Neural progenitor cell (in vitro differentiated cells): ENCODE data around the gene COL8A2. TPM values are rescaled to one million over a fixed set of nuclear protein-coding genes. Genes with fewer than 3 reads are reported as not detected.
A peak's percentile ranks its signal among the peaks of the same experiment; 100 is the strongest.

Experiments
- DNase-seq: peaks from one replicate; pipeline ENCODE4 v3.0.0-alpha.2; 2016; ENCODE audit warnings: low spot score
- H2AFZ ChIP-seq: fragments of 200-600 bp; sonication (generic); replicated peaks from 2 replicates; pipeline ENCODE4 v1.6.1; 2016; ENCODE audit warnings: antibody characterized with exemption
- H3F3A ChIP-seq: fragments of 200-600 bp; sonication (generic); 2 replicates; pipeline ENCODE4 v1.6.1; 2016; ENCODE audit warnings: antibody characterized with exemption, low read depth
- H3K27ac ChIP-seq: fragments of 200-600 bp; sonication (generic); 2 replicates; pipeline ENCODE4 v1.5.1; 2016; ENCODE audit warnings: mild to moderate bottlenecking
- H3K27me3 ChIP-seq: fragments of 200-600 bp; sonication (generic); 2 replicates; pipeline ENCODE4 v1.6.1; 2016; ENCODE audit warnings: mild to moderate bottlenecking, moderate library complexity
- H3K36me3 ChIP-seq: fragments of 200-600 bp; sonication (generic); 2 replicates; pipeline ENCODE4 v1.5.1; 2016
- H3K4me1 ChIP-seq: fragments of 200-600 bp; sonication (generic); 2 replicates; pipeline ENCODE4 v1.6.1; 2016; ENCODE audit warnings: mixed run types
- H3K4me2 ChIP-seq: fragments of 200-600 bp; sonication (generic); 2 replicates; pipeline ENCODE4 v1.6.1; 2016
- H3K4me3 ChIP-seq: fragments of 200-600 bp; sonication (generic); 2 replicates; pipeline ENCODE4 v1.5.1; 2016
- H3K79me2 ChIP-seq: fragments of 200-600 bp; sonication (generic); 2 replicates; pipeline ENCODE4 v1.6.1; 2016; ENCODE audit warnings: low read depth
- H3K9ac ChIP-seq: fragments of 200-600 bp; sonication (generic); 2 replicates; pipeline ENCODE4 v1.6.1; 2016
- H3K9me3 ChIP-seq: fragments of 200-600 bp; sonication (generic); 2 replicates; pipeline ENCODE4 v1.5.1; 2016; ENCODE audit warnings: low read depth
- H4K20me1 ChIP-seq: fragments of 200-600 bp; sonication (generic); 2 replicates; pipeline ENCODE4 v1.6.1; 2016; ENCODE audit warnings: low read depth
- H3K27ac Mint-ChIP-seq: 3 replicates; pipeline ENCODE4 v1.8.0; 2021; ENCODE audit warnings: mixed read lengths
- H3K27me3 Mint-ChIP-seq: 2 replicates; pipeline ENCODE4 v1.8.0; 2022; ENCODE audit warnings: low read depth, mild to moderate bottlenecking, inconsistent platforms, moderate library complexity, mixed read lengths; ENCODE audit not compliant: insufficient read depth
- H3K36me3 Mint-ChIP-seq: 3 replicates; pipeline ENCODE4 v1.8.0; 2021; ENCODE audit warnings: mixed read lengths
- H3K4me1 Mint-ChIP-seq: 3 replicates; pipeline ENCODE4 v1.8.0; 2021; ENCODE audit warnings: mixed read lengths
- H3K4me3 Mint-ChIP-seq: 3 replicates; pipeline ENCODE4 v1.8.0; 2021; ENCODE audit warnings: mild to moderate bottlenecking, moderate library complexity, mixed read lengths
- H3K9me3 Mint-ChIP-seq: 3 replicates; pipeline ENCODE4 v1.8.0; 2020; ENCODE audit warnings: mixed read lengths
- EZH2 ChIP-seq: fragments of 200-600 bp; sonication (generic); IDR thresholded peaks from 2 replicates; pipeline ENCODE4 v1.6.1; 2017; ENCODE audit warnings: antibody characterized with exemption, mild to moderate bottlenecking, moderate library complexity
- EZH2phosphoT487 ChIP-seq: fragments of 200-600 bp; sonication (generic); IDR thresholded peaks from 2 replicates; pipeline ENCODE4 v1.6.1; 2017; ENCODE audit warnings: antibody characterized with exemption
- total RNA-seq: library from RNA; depleted of rRNA; stranded (reverse); fragments of >200 nt; gene quantifications from 2 replicates; pipeline ENCODE4 v1.2.3, GENCODE V29; 2015; ENCODE audit warnings: low replicate concordance
- TF ChIP-seq, protein P1 (sequence below): fragments of 200-600 bp; sonication (generic); IDR thresholded peaks from 2 replicates; pipeline ENCODE4 v1.5.1; 2017; ENCODE audit warnings: antibody characterized with exemption, mild to moderate bottlenecking

Gene COL8A2
- total RNA-seq, 1 donor from 2014 or later, result not detected

- Histone ChIP-seq H3K79me2 (no peaks in the 10 kb centered on the region), H3K36me3 (no peaks in the 10 kb centered on the region), H3K4me3 (no peak overlapping the region), H3K4me2 (no peak overlapping the region), H3K9ac (no peak overlapping the region), H3K27ac (no peak overlapping the region), H2AFZ (peak overlapping the region; percentile 87), H4K20me1 (no peaks in the 10 kb centered on the region), H3K27me3 (no peaks in the 10 kb centered on the region), H3F3A (peaks cover 20% of the 10 kb centered on the region), H3K9me3 (no peaks in the 10 kb centered on the region), H3K4me1 (no peaks in the 10 kb centered on the region)
- no peaks in the 10 kb centered on the region for H3K9me3 Mint-ChIP-seq
- H3K36me3 Mint-ChIP-seq, result no peaks in the 10 kb centered on the region
- TF ChIP-seq EZH2 (no peak), EZH2phosphoT487 (no peak)
- TF ChIP-seq, protein P1, sequence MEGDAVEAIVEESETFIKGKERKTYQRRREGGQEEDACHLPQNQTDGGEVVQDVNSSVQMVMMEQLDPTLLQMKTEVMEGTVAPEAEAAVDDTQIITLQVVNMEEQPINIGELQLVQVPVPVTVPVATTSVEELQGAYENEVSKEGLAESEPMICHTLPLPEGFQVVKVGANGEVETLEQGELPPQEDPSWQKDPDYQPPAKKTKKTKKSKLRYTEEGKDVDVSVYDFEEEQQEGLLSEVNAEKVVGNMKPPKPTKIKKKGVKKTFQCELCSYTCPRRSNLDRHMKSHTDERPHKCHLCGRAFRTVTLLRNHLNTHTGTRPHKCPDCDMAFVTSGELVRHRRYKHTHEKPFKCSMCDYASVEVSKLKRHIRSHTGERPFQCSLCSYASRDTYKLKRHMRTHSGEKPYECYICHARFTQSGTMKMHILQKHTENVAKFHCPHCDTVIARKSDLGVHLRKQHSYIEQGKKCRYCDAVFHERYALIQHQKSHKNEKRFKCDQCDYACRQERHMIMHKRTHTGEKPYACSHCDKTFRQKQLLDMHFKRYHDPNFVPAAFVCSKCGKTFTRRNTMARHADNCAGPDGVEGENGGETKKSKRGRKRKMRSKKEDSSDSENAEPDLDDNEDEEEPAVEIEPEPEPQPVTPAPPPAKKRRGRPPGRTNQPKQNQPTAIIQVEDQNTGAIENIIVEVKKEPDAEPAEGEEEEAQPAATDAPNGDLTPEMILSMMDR, result peak; percentile 92
- no peak overlapping the region for H3K27ac Mint-ChIP-seq
- peaks cover 3% of the 10 kb centered on the region for H3K27me3 Mint-ChIP-seq
- peak; percentile 90 for DNase-seq
- H3K4me3 Mint-ChIP-seq, result no peak overlapping the region
- H3K4me1 Mint-ChIP-seq, result peaks cover 3% of the 10 kb centered on the region
Measured at GRCh38 chr1:36099681-36100341, 25.2 kb downstream of the COL8A2 start.

- Histone ChIP-seq H3K4me3 (no peak overlapping the region), H2AFZ (no peak overlapping the region), H3F3A (peaks cover 20% of the 10 kb centered on the region), H4K20me1 (no peaks in the 10 kb centered on the region), H3K79me2 (no peaks in the 10 kb centered on the region), H3K27ac (no peak overlapping the region), H3K9ac (no peak overlapping the region), H3K36me3 (no peaks in the 10 kb centered on the region), H3K9me3 (no peaks in the 10 kb centered on the region), H3K27me3 (no peaks in the 10 kb centered on the region), H3K4me2 (no peak overlapping the region), H3K4me1 (no peaks in the 10 kb centered on the region)
- no peaks in the 10 kb centered on the region for H3K27me3 Mint-ChIP-seq
- H3K4me1 Mint-ChIP-seq, result peaks cover 3% of the 10 kb centered on the region
- no peak overlapping the region for H3K4me3 Mint-ChIP-seq
- no peak for TF ChIP-seq EZH2
- TF ChIP-seq, protein P1, result no peak
- no peak for TF ChIP-seq EZH2phosphoT487
- DNase-seq, result no peak
- no peak overlapping the region for H3K27ac Mint-ChIP-seq
- H3K9me3 Mint-ChIP-seq, result no peaks in the 10 kb centered on the region
- H3K36me3 Mint-ChIP-seq, result no peaks in the 10 kb centered on the region
Measured at GRCh38 chr1:36098650-36099365, 26.2 kb downstream of the COL8A2 start.

- Mint-ChIP-seq H3K9me3 (no peaks in the 10 kb centered on the region), H3K27me3 (no peaks in the 10 kb centered on the region), H3K27ac (no peak overlapping the region)
Measured at GRCh38 chr1:36097693-36098585, 27.1 kb downstream of the COL8A2 start.

More at GRCh38 chr1:36097693-36098585, 27.1 kb downstream of the COL8A2 start:
- H3K27ac ChIP-seq, result no peak overlapping the region
- H3K36me3 Mint-ChIP-seq, result peaks cover 3% of the 10 kb centered on the region
- H4K20me1 ChIP-seq, result no peaks in the 10 kb centered on the region
- no peak overlapping the region for H2AFZ ChIP-seq
- TF ChIP-seq, protein P1, result no peak
- no peak for TF ChIP-seq EZH2phosphoT487
- TF ChIP-seq EZH2, result no peak
- H3K4me1 Mint-ChIP-seq, result peaks cover 3% of the 10 kb centered on the region
- no peaks in the 10 kb centered on the region for H3K79me2 ChIP-seq
- H3K4me2 ChIP-seq, result no peak overlapping the region
- no peak overlapping the region for H3K9ac ChIP-seq
- no peaks in the 10 kb centered on the region for H3K4me1 ChIP-seq
- H3K4me3 Mint-ChIP-seq, result no peak overlapping the region
- DNase-seq, result no peak
- peaks cover 20% of the 10 kb centered on the region for H3F3A ChIP-seq
- no peaks in the 10 kb centered on the region for H3K36me3 ChIP-seq
- no peaks in the 10 kb centered on the region for H3K9me3 ChIP-seq
- no peaks in the 10 kb centered on the region for H3K27me3 ChIP-seq
- H3K4me3 ChIP-seq, result no peak overlapping the region
